Neutrophil (primary cell): ENCODE measurements around the gene MEIKIN.

Experiments
- H3K27ac ChIP-seq: fragments of 200-600 bp; sonication (generic); 2 replicates; pipeline ENCODE4 v1.5.1; 2016; ENCODE audit warnings: mild to moderate bottlenecking, moderate library complexity
- H3K27me3 ChIP-seq: fragments of 200-600 bp; sonication (generic); 2 replicates; pipeline ENCODE4 v1.6.0; 2016; ENCODE audit warnings: mild to moderate bottlenecking
- H3K36me3 ChIP-seq: fragments of 200-600 bp; sonication (generic); 2 replicates; pipeline ENCODE4 v1.5.1; 2017
- H3K4me1 ChIP-seq, 2 experiments: fragments of 200-600 bp in 1 of 2; sonication (generic) in 1 of 2; 1 replicate in 1 of 2; 2 replicates in 1 of 2; pipeline versions ENCODE4 v1.5.1 to v1.6.1; 2013 to 2016; ENCODE audit warnings: low read depth in 1 of 2, low read length in 1 of 2, mild to moderate bottlenecking in 1 of 2, moderate library complexity in 1 of 2; ENCODE audit not compliant: control insufficient read depth in 1 of 2, insufficient read depth in 1 of 2
- H3K4me3 ChIP-seq, 2 experiments: fragments of 200-600 bp in 1 of 2; sonication (generic) in 1 of 2; 1 replicate in 1 of 2; 2 replicates in 1 of 2; pipeline ENCODE4 v1.5.1; 2013 to 2016; ENCODE audit warnings: low read depth in 1 of 2, low read length in 1 of 2, mild to moderate bottlenecking in 1 of 2, moderate library complexity in 1 of 2
- H3K9me3 ChIP-seq: fragments of 200-600 bp; sonication (generic); 2 replicates; pipeline ENCODE4 v1.5.1; 2016
- CTCF ChIP-seq: fragments of 200-600 bp; sonication (generic); IDR thresholded peaks from 2 replicates; pipeline ENCODE4 v1.5.1; 2016; ENCODE audit warnings: antibody characterized with exemption

MEIKIN gene

GRCh38 chr5:131765261-131765660 is 180.2 kb downstream of the MEIKIN start:
- TF ChIP-seq CTCF, result no peak
- no peak overlapping the region for H3K4me3 ChIP-seq
- H3K27me3 ChIP-seq, result no peaks in the 10 kb centered on the region
- no peaks in the 10 kb centered on the region for H3K36me3 ChIP-seq
- no peaks in the 10 kb centered on the region for H3K9me3 ChIP-seq
- H3K4me1 ChIP-seq, result peaks cover 7 to 19% of the 10 kb centered on the region in 2 experiments
- no peak overlapping the region for H3K27ac ChIP-seq

- H3K9me3 ChIP-seq, result no peaks in the 10 kb centered on the region
- no peak for TF ChIP-seq CTCF
- H3K4me3 ChIP-seq, result no peak overlapping the region
- H3K27me3 ChIP-seq, result no peaks in the 10 kb centered on the region
- no peak overlapping the region for H3K27ac ChIP-seq
- H3K36me3 ChIP-seq, result no peaks in the 10 kb centered on the region
- peaks cover 0 to 6% of the 10 kb centered on the region in 2 experiments for H3K4me1 ChIP-seq
These were observed 181.5 kb downstream of the MEIKIN start for GRCh38 chr5:131763968-131764367.

- Histone ChIP-seq H3K36me3 (no peaks in the 10 kb centered on the region), H3K27me3 (no peaks in the 10 kb centered on the region), H3K4me1 (no peaks in the 10 kb centered on the region), H3K9me3 (no peaks in the 10 kb centered on the region), H3K27ac (no peak overlapping the region), H3K4me3 (no peak overlapping the region)
- TF ChIP-seq CTCF, result no peak
These were observed 184.7 kb downstream of the MEIKIN start for GRCh38 chr5:131760793-131761192.

GRCh38 chr5:131759704-131760103 is 185.8 kb downstream of the MEIKIN start:
- Histone ChIP-seq H3K4me3 (no peak overlapping the region), H3K4me1 (no peaks in the 10 kb centered on the region), H3K36me3 (no peaks in the 10 kb centered on the region), H3K27me3 (no peaks in the 10 kb centered on the region), H3K9me3 (no peaks in the 10 kb centered on the region), H3K27ac (no peak overlapping the region)
- no peak for TF ChIP-seq CTCF

- Histone ChIP-seq H3K27ac (peak overlapping the region; percentile 37), H3K4me1 (no peaks in the 10 kb centered on the region), H3K27me3 (no peaks in the 10 kb centered on the region), H3K9me3 (no peaks in the 10 kb centered on the region), H3K36me3 (no peaks in the 10 kb centered on the region), H3K4me3 (no peak overlapping the region)
- TF ChIP-seq CTCF, result no peak
These were observed 187.0 kb downstream of the MEIKIN start for GRCh38 chr5:131758520-131758900.
